Muscle of leg (tissue), 11 donors: ENCODE data around the gene CACNA2D1. TPM values are rescaled to one million over a fixed set of nuclear protein-coding genes. Genes with fewer than 3 reads are reported as not detected.

Experiments used
- DNase-seq: peaks from one replicate; pipeline ENCODE4 v3.0.0; 2013
- H3K27ac ChIP-seq: one replicate; pipeline ENCODE4 v1.5.1; 2013; ENCODE audit warnings: mild to moderate bottlenecking, low read length, control low read depth
- H3K27me3 ChIP-seq: one replicate; pipeline ENCODE4 v1.6.1; 2013; ENCODE audit warnings: low read length; ENCODE audit not compliant: control insufficient read depth, insufficient read depth
- H3K36me3 ChIP-seq: one replicate; pipeline ENCODE4 v1.6.1; 2013; ENCODE audit warnings: low read length; ENCODE audit not compliant: control insufficient read depth, insufficient read depth
- H3K4me1 ChIP-seq: one replicate; pipeline ENCODE4 v1.6.1; 2013; ENCODE audit warnings: low read length; ENCODE audit not compliant: control insufficient read depth, insufficient read depth
- H3K4me3 ChIP-seq: one replicate; pipeline ENCODE4 v1.5.1; 2013; ENCODE audit warnings: low read length, control low read depth
- H3K9me3 ChIP-seq: replicated peaks from 2 replicates; pipeline ENCODE4 v1.6.1; 2013; ENCODE audit warnings: low read depth, low read length; ENCODE audit not compliant: control insufficient read depth
- WGBS: methylation state at CpG from one replicate; pipeline ENCODE4 v1.1.5; 2013; ENCODE audit warnings: missing lambda C conversion rate; ENCODE audit not compliant: insufficient coverage; 5-methylcytosine and 5-hydroxymethylcytosine counted together
- polyA plus RNA-seq, 8 donors: library from polyadenylated mRNA; unstranded; fragments of 120-200 nt; gene quantifications; one replicate each; pipeline versions ENCODE4 v1.2.1 to v1.2.3, GENCODE V29; 2013; ENCODE audit warnings: inconsistent platforms in 1 of 8, low replicate concordance in 1 of 8; ENCODE audit not compliant: insufficient read length in 8 of 8, insufficient read depth in 1 of 8
- total RNA-seq: library from RNA; stranded (reverse); fragments of 120-200 nt; gene quantifications from one replicate; pipeline ENCODE4 v1.2.4, GENCODE V29; 2013

CACNA2D1 gene
- total and polyA plus RNA-seq, 9 donors, result 50.5 to 136 (median 89.1) TPM

GRCh38 chr7:82221152-82221674 is 222.4 kb downstream of the CACNA2D1 start:
- Histone ChIP-seq H3K4me3 (no peak overlapping the region), H3K27me3 (no peaks in the 10 kb centered on the region), H3K36me3 (no peaks in the 10 kb centered on the region), H3K9me3 (no peaks in the 10 kb centered on the region), H3K4me1 (no peaks in the 10 kb centered on the region), H3K27ac (no peak overlapping the region)
- DNase-seq, result no peak
- WGBS, result 80% methylated on average over 3 of the region's 9 CpGs

GRCh38 chr7:82212466-82212865 is 231.1 kb downstream of the CACNA2D1 start:
- Histone ChIP-seq H3K4me1 (no peaks in the 10 kb centered on the region), H3K36me3 (no peaks in the 10 kb centered on the region), H3K27ac (no peak overlapping the region)

GRCh38 chr7:82211333-82211732 is 232.2 kb downstream of the CACNA2D1 start:
- no CpG with 5 or more reads among the region's 1 CpG for WGBS
- no peak for DNase-seq
- Histone ChIP-seq H3K36me3 (no peaks in the 10 kb centered on the region), H3K9me3 (peaks cover 6% of the 10 kb centered on the region), H3K27me3 (no peaks in the 10 kb centered on the region), H3K4me1 (no peaks in the 10 kb centered on the region), H3K4me3 (no peak overlapping the region), H3K27ac (no peak overlapping the region)

More at GRCh38 chr7:82212466-82212865, 231.1 kb downstream of the CACNA2D1 start:
- H3K4me3 ChIP-seq, result no peak overlapping the region
- DNase-seq, result no peak
- H3K27me3 ChIP-seq, result no peaks in the 10 kb centered on the region
- H3K9me3 ChIP-seq, result peaks cover 6% of the 10 kb centered on the region

- no peak overlapping the region for H3K27ac ChIP-seq
These were observed 233.0 kb downstream of the CACNA2D1 start for GRCh38 chr7:82210416-82211184.

GRCh38 chr7:82209179-82209747 is 234.3 kb downstream of the CACNA2D1 start:
- no peaks in the 10 kb centered on the region for H3K4me1 ChIP-seq
- no peak for DNase-seq
- no CpG with 5 or more reads among the region's 5 CpGs for WGBS
- H3K27me3 ChIP-seq, result no peaks in the 10 kb centered on the region
- no peak overlapping the region for H3K4me3 ChIP-seq
- H3K27ac ChIP-seq, result no peak overlapping the region
- H3K9me3 ChIP-seq, result peaks cover 3% of the 10 kb centered on the region
- no peaks in the 10 kb centered on the region for H3K36me3 ChIP-seq

More at GRCh38 chr7:82210416-82211184, 233.0 kb downstream of the CACNA2D1 start:
- H3K4me1 ChIP-seq, result no peaks in the 10 kb centered on the region
- no peaks in the 10 kb centered on the region for H3K27me3 ChIP-seq
- H3K36me3 ChIP-seq, result no peaks in the 10 kb centered on the region
- no peak for DNase-seq
- H3K4me3 ChIP-seq, result no peak overlapping the region
- peaks cover 6% of the 10 kb centered on the region for H3K9me3 ChIP-seq
- WGBS, result no CpG with 5 or more reads among the region's 2 CpGs

GRCh38 chr7:82204694-82205093 is 238.9 kb downstream of the CACNA2D1 start:
- peak; percentile 5 for DNase-seq
- Histone ChIP-seq H3K4me1 (no peaks in the 10 kb centered on the region), H3K27ac (no peak overlapping the region), H3K36me3 (no peaks in the 10 kb centered on the region), H3K27me3 (no peaks in the 10 kb centered on the region), H3K9me3 (no peaks in the 10 kb centered on the region), H3K4me3 (no peak overlapping the region)
- 89% methylated on average over 4 of the region's 4 CpGs for WGBS

- H3K27ac ChIP-seq, result no peak overlapping the region
- 98% methylated on average over 9 of the region's 9 CpGs for WGBS
- no peaks in the 10 kb centered on the region for H3K4me1 ChIP-seq
- H3K9me3 ChIP-seq, result no peaks in the 10 kb centered on the region
- no peaks in the 10 kb centered on the region for H3K36me3 ChIP-seq
- no peak for DNase-seq
- no peak overlapping the region for H3K4me3 ChIP-seq
- no peaks in the 10 kb centered on the region for H3K27me3 ChIP-seq
These were observed 240.6 kb downstream of the CACNA2D1 start for GRCh38 chr7:82202965-82203364.

- H3K4me3 ChIP-seq, result no peak overlapping the region
- 97% methylated on average over 12 of the region's 13 CpGs for WGBS
- H3K27me3 ChIP-seq, result no peaks in the 10 kb centered on the region
- no peaks in the 10 kb centered on the region for H3K4me1 ChIP-seq
- H3K27ac ChIP-seq, result no peak overlapping the region
- H3K9me3 ChIP-seq, result no peaks in the 10 kb centered on the region
- H3K36me3 ChIP-seq, result no peaks in the 10 kb centered on the region
- no peak for DNase-seq
These were observed 241.5 kb downstream of the CACNA2D1 start for GRCh38 chr7:82202107-82202506.

- Histone ChIP-seq H3K9me3 (no peaks in the 10 kb centered on the region), H3K27me3 (no peaks in the 10 kb centered on the region), H3K4me3 (no peak overlapping the region), H3K4me1 (no peaks in the 10 kb centered on the region), H3K36me3 (no peaks in the 10 kb centered on the region), H3K27ac (no peak overlapping the region)
- DNase-seq, result no peak
- WGBS, result no CpG with 5 or more reads among the region's 2 CpGs
These were observed 243.0 kb downstream of the CACNA2D1 start for GRCh38 chr7:82200601-82201000.

GRCh38 chr7:82194016-82194643 is 249.4 kb downstream of the CACNA2D1 start:
- WGBS, result no CpG with 5 or more reads among the region's 3 CpGs
- Histone ChIP-seq H3K27ac (no peak overlapping the region), H3K4me3 (no peak overlapping the region), H3K9me3 (no peaks in the 10 kb centered on the region), H3K27me3 (no peaks in the 10 kb centered on the region), H3K4me1 (no peaks in the 10 kb centered on the region), H3K36me3 (no peaks in the 10 kb centered on the region)
- DNase-seq, result no peak
